ENCODE data around the gene SEPTIN5.

Gene SEPTIN5

GRCh38 chr22:19718456-19719049, 4.2 kb downstream of the SEPTIN5 start:
- DNase-seq (ENCODE audit: low read depth) = no peak
- peak overlapping the region; percentile 41 for H3K4me3 ChIP-seq (ENCODE audit: control insufficient read depth, low read depth, low read length)
- TF ChIP-seq, protein P1, sequence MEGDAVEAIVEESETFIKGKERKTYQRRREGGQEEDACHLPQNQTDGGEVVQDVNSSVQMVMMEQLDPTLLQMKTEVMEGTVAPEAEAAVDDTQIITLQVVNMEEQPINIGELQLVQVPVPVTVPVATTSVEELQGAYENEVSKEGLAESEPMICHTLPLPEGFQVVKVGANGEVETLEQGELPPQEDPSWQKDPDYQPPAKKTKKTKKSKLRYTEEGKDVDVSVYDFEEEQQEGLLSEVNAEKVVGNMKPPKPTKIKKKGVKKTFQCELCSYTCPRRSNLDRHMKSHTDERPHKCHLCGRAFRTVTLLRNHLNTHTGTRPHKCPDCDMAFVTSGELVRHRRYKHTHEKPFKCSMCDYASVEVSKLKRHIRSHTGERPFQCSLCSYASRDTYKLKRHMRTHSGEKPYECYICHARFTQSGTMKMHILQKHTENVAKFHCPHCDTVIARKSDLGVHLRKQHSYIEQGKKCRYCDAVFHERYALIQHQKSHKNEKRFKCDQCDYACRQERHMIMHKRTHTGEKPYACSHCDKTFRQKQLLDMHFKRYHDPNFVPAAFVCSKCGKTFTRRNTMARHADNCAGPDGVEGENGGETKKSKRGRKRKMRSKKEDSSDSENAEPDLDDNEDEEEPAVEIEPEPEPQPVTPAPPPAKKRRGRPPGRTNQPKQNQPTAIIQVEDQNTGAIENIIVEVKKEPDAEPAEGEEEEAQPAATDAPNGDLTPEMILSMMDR (conservative IDR thresholded peaks at IDR 0.05; ENCODE audit: control insufficient read depth, insufficient read depth, low read depth, low read length) = no peak

GRCh38 chr22:19719050-19719482, 4.8 kb downstream of the SEPTIN5 start:
- TF ChIP-seq, protein P1 (conservative IDR thresholded peaks at IDR 0.05; ENCODE audit: control insufficient read depth, insufficient read depth, low read depth, low read length) = no peak
- H3K4me3 ChIP-seq (ENCODE audit: control insufficient read depth, low read depth, low read length) = no peak overlapping the region
- no peak for DNase-seq (ENCODE audit: low read depth)

- TF ChIP-seq, protein P1 (conservative IDR thresholded peaks at IDR 0.05; ENCODE audit: control insufficient read depth, insufficient read depth, low read depth, low read length) = no peak
- no peak for DNase-seq (ENCODE audit: low read depth)
- no peak overlapping the region for H3K4me3 ChIP-seq (ENCODE audit: control insufficient read depth, low read depth, low read length)
These were observed 5.3 kb downstream of the SEPTIN5 start for GRCh38 chr22:19719488-19720021.

DNA sequence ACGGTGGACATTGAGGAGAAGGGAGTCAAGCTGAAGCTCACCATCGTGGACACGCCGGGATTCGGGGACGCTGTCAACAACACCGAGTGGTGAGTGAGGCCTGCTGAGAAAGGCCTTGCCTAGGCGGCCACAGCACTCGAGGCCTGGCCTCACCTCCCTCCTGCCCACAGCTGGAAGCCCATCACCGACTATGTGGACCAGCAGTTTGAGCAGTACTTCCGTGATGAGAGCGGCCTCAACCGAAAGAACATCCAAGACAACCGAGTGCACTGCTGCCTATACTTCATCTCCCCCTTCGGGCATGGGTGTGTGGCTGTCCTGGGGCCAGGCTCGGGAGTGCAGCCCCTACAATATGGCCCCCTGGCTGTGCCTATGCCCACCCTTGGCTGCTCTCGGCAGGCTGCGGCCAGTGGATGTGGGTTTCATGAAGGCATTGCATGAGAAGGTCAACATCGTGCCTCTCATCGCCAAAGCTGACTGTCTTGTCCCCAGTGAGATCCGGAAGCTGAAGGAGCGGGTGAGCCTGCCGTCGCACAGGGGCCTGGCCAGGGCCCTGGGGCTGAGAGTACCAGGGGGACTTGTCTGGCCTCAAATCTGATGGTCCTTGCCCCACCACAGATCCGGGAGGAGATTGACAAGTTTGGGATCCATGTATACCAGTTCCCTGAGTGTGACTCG, 6.0 kb downstream of the SEPTIN5 start:
- DNase-seq (ENCODE audit: low read depth) = no peak
- TF ChIP-seq, protein P1 (conservative IDR thresholded peaks at IDR 0.05; ENCODE audit: control insufficient read depth, insufficient read depth, low read depth, low read length) = no peak
- H3K4me3 ChIP-seq (ENCODE audit: control insufficient read depth, low read depth, low read length) = no peak overlapping the region

GRCh38 chr22:19720999-19721329, 6.7 kb downstream of the SEPTIN5 start:
- H3K4me3 ChIP-seq (ENCODE audit: control insufficient read depth, low read depth, low read length) = no peak overlapping the region
- no peak for DNase-seq (ENCODE audit: low read depth)
- TF ChIP-seq, protein P1 (conservative IDR thresholded peaks at IDR 0.05; ENCODE audit: control insufficient read depth, insufficient read depth, low read depth, low read length) = no peak

- TF ChIP-seq, protein P1 (conservative IDR thresholded peaks at IDR 0.05; ENCODE audit: control insufficient read depth, insufficient read depth, low read depth, low read length) = no peak
- no peak for DNase-seq (ENCODE audit: low read depth)
- H3K4me3 ChIP-seq (ENCODE audit: control insufficient read depth, low read depth, low read length) = no peak overlapping the region
These were observed 7.3 kb downstream of the SEPTIN5 start for GRCh38 chr22:19721330-19722177.
